H1 (cell line): ENCODE results near the gene NR3C2. TPM values are rescaled to one million over a fixed set of nuclear protein-coding genes. Genes with fewer than 3 reads are reported as not detected.

Source experiments
- CTCF ChIA-PET: fragments of 300-600 bp; sonication (Branson Sonifier 250); formaldehyde crosslinking; loops from one replicate; lab custom pipeline; 2021; ENCODE audit not compliant: partially characterized antibody; lab: Charles Lee
- POLR2A ChIA-PET: fragments of 300-600 bp; sonication (Branson Sonifier 250); formaldehyde crosslinking; loops from one replicate; lab custom pipeline; 2021; ENCODE audit warnings: inconsistent platforms; ENCODE audit not compliant: partially characterized antibody; lab: Charles Lee
- DNase-seq, 2 experiments: peaks; one replicate each; pipeline versions ENCODE4 v3.0.0 to v3.0.0-alpha.2; 2010 to 2022; ENCODE audit warnings: low spot score in 2 of 2, low read depth in 1 of 2, mixed read lengths in 1 of 2
- FAIRE-seq: peaks from 2 replicates; lab custom pipeline; 2011; peaks lifted over from hg19 to GRCh38; lab: Jason Lieb, UNC
- H2AFZ ChIP-seq: 2 replicates; pipeline ENCODE4 v1.8.1; 2012; ENCODE audit warnings: low read length, inconsistent platforms
- H2AK5ac ChIP-seq: 2 replicates; pipeline ENCODE4 v1.6.1; 2013; ENCODE audit warnings: low read depth, low read length
- H2BK120ac ChIP-seq: replicated peaks from 2 replicates; pipeline ENCODE3; 2013; ENCODE audit warnings: low read depth, low read length, inconsistent platforms
- H2BK12ac ChIP-seq: 2 replicates; pipeline ENCODE4 v1.6.1; 2013; ENCODE audit warnings: low read depth, low read length
- H2BK15ac ChIP-seq: 2 replicates; pipeline ENCODE4 v1.6.1; 2013; ENCODE audit warnings: low read length
- H2BK20ac ChIP-seq: 2 replicates; pipeline ENCODE4 v1.6.1; 2013; ENCODE audit warnings: low read length
- H2BK5ac ChIP-seq: 2 replicates; pipeline ENCODE4 v1.6.1; 2013; ENCODE audit warnings: low read depth, low read length
- H3K14ac ChIP-seq: 2 replicates; pipeline ENCODE4 v1.6.1; 2013; ENCODE audit warnings: inconsistent platforms; ENCODE audit not compliant: insufficient read length
- H3K18ac ChIP-seq: 2 replicates; pipeline ENCODE4 v1.6.1; 2013; ENCODE audit warnings: low read length; ENCODE audit errors: extremely low read depth
- H3K23ac ChIP-seq: 2 replicates; pipeline ENCODE4 v1.6.1; 2013; ENCODE audit warnings: inconsistent platforms; ENCODE audit not compliant: insufficient read length
- H3K23me2 ChIP-seq: 2 replicates; pipeline ENCODE4 v1.6.1; 2013; ENCODE audit warnings: low read depth, low read length
- H3K27ac ChIP-seq: 2 replicates; pipeline ENCODE4 v1.6.1; 2011; ENCODE audit warnings: low read depth, low read length, inconsistent platforms
- H3K27me3 ChIP-seq, 4 experiments: replicated peaks in 1 of 4; 1 replicate in 1 of 4; 2 replicates in 3 of 4; pipeline versions ENCODE4 v1.6.1 to v1.8.1; 2011 to 2013; ENCODE audit warnings: low read length in 3 of 4, mild to moderate bottlenecking in 3 of 4, inconsistent platforms in 2 of 4, mixed read lengths in 2 of 4, moderate library complexity in 1 of 4; ENCODE audit not compliant: control insufficient read depth in 3 of 4, insufficient read depth in 3 of 4; ENCODE audit errors: extremely low read depth in 1 of 4
- H3K36me3 ChIP-seq, 4 experiments: 2 replicates each; pipeline versions ENCODE4 v1.6.1 to v1.8.1; 2011 to 2013; ENCODE audit warnings: mild to moderate bottlenecking in 4 of 4, low read length in 3 of 4, moderate library complexity in 2 of 4, control low read depth in 1 of 4, inconsistent platforms in 1 of 4; ENCODE audit not compliant: insufficient read depth in 4 of 4, control insufficient read depth in 2 of 4
- H3K4ac ChIP-seq: replicated peaks from 2 replicates; pipeline ENCODE3; 2013; ENCODE audit warnings: low read length, low read depth, mixed read lengths, inconsistent platforms; ENCODE audit not compliant: insufficient read length
- H3K4me1 ChIP-seq, 4 experiments: replicated peaks in 1 of 4; 1 replicate in 1 of 4; 2 replicates in 3 of 4; pipeline versions ENCODE4 v1.6.1 to v1.8.1; 2011 to 2013; ENCODE audit warnings: low read length in 3 of 4, inconsistent platforms in 2 of 4, mixed read lengths in 1 of 4; ENCODE audit not compliant: insufficient read depth in 4 of 4, control insufficient read depth in 3 of 4
- H3K4me2 ChIP-seq, 2 experiments: 2 replicates each; pipeline versions ENCODE4 v1.6.1 to v1.8.1; 2011 to 2013; ENCODE audit warnings: low read depth in 2 of 2, low read length in 2 of 2, control low read depth in 1 of 2, inconsistent platforms in 1 of 2, mild to moderate bottlenecking in 1 of 2; ENCODE audit not compliant: insufficient read depth in 1 of 2
- H3K4me3 ChIP-seq, 4 experiments: fragments of 200-600, 300-600 bp in 1 of 4; sonication (generic), shearing (Covaris generic), sonication (Bioruptor Twin) in 1 of 4; 2 replicates each; pipeline versions ENCODE4 v1.5.1 to v1.8.1; 2011 to 2016; ENCODE audit warnings: low read length in 4 of 4, low read depth in 3 of 4, control low read depth in 2 of 4, inconsistent platforms in 2 of 4, mild to moderate bottlenecking in 2 of 4, mixed read lengths in 1 of 4, moderate library complexity in 1 of 4; ENCODE audit not compliant: insufficient read depth in 2 of 4; ENCODE audit errors: extremely low read depth in 1 of 4
- H3K56ac ChIP-seq: replicated peaks from 2 replicates; pipeline ENCODE3; 2013; ENCODE audit warnings: low read depth, mild to moderate bottlenecking, mixed read lengths, low read length, inconsistent platforms; ENCODE audit not compliant: insufficient read length
- H3K79me1 ChIP-seq: 2 replicates; pipeline ENCODE4 v1.6.1; 2013; ENCODE audit warnings: low read depth, low read length, control low read depth
- H3K79me2 ChIP-seq, 2 experiments: 2 replicates each; pipeline versions ENCODE4 v1.6.1 to v1.8.1; 2012 to 2013; ENCODE audit warnings: low read length in 2 of 2, mild to moderate bottlenecking in 2 of 2, inconsistent platforms in 1 of 2; ENCODE audit not compliant: insufficient read depth in 2 of 2, control insufficient read depth in 1 of 2
- H3K9ac ChIP-seq, 4 experiments: replicated peaks in 1 of 4; 1 replicate in 1 of 4; 2 replicates in 3 of 4; pipeline versions ENCODE4 v1.6.1 to v1.8.1; 2011 to 2013; ENCODE audit warnings: low read depth in 3 of 4, low read length in 3 of 4, control low read depth in 2 of 4, mild to moderate bottlenecking in 2 of 4, moderate library complexity in 2 of 4, inconsistent platforms in 1 of 4; ENCODE audit errors: extremely low read depth in 1 of 4
- H3K9me3 ChIP-seq, 2 experiments: 2 replicates each; pipeline versions ENCODE4 v1.6.1 to v1.8.1; 2012 to 2013; ENCODE audit warnings: mild to moderate bottlenecking in 2 of 2, moderate library complexity in 2 of 2, control low read depth in 1 of 2, inconsistent platforms in 1 of 2, low read depth in 1 of 2, low read length in 1 of 2, mixed read lengths in 1 of 2; ENCODE audit not compliant: insufficient read depth in 2 of 2
- H4K20me1 ChIP-seq, 2 experiments: replicated peaks in 1 of 2; 2 replicates each; pipeline versions ENCODE3 to v1.8.1; 2011 to 2013; ENCODE audit warnings: inconsistent platforms in 2 of 2, low read length in 2 of 2, mild to moderate bottlenecking in 1 of 2; ENCODE audit not compliant: insufficient read depth in 2 of 2, control insufficient read depth in 1 of 2
- H4K5ac ChIP-seq: 2 replicates; pipeline ENCODE4 v1.6.1; 2013; ENCODE audit warnings: low read length, low read depth, mixed read lengths, inconsistent platforms; ENCODE audit not compliant: insufficient read length
- H4K8ac ChIP-seq: 2 replicates; pipeline ENCODE4 v1.8.0; 2013; ENCODE audit warnings: mild to moderate bottlenecking, moderate library complexity, low read length, inconsistent platforms; ENCODE audit not compliant: insufficient read depth; ENCODE audit errors: extremely low read depth
- H4K91ac ChIP-seq: replicated peaks from 2 replicates; pipeline ENCODE3; 2013; ENCODE audit warnings: low read length, mixed read lengths, inconsistent platforms; ENCODE audit not compliant: insufficient read length
- ASH2L ChIP-seq: fragments of 200-600, 300-600 bp; sonication (generic); IDR thresholded peaks from one replicate; pipeline ENCODE4 v1.7.1; 2017; ENCODE audit warnings: low read length
- CBX8 ChIP-seq: fragments of 300-800, 300-1000 bp; sonication (generic); IDR thresholded peaks from 2 replicates; pipeline ENCODE4 v1.7.1; 2016; ENCODE audit warnings: low read depth, low read length, borderline replicate concordance
- CTCF ChIP-seq, 3 experiments: IDR thresholded peaks; 1 replicate in 2 of 3; 2 replicates in 1 of 3; pipeline versions ENCODE4 v1.5.1 to v1.6.1; 2011; ENCODE audit warnings: low read length in 3 of 3, mild to moderate bottlenecking in 3 of 3, inconsistent platforms in 2 of 3, low read depth in 1 of 3, moderate library complexity in 1 of 3; ENCODE audit not compliant: insufficient read depth in 1 of 3; ENCODE audit errors: control extremely low read depth in 1 of 3
- HDAC6 ChIP-seq: IDR thresholded peaks from one replicate; pipeline ENCODE4 v1.7.1; 2012; ENCODE audit warnings: low read depth, mild to moderate bottlenecking, inconsistent platforms, low read length, moderate library complexity
- JUND ChIP-seq: IDR thresholded peaks from 2 replicates; pipeline ENCODE4 v1.6.1; 2011; ENCODE audit warnings: mild to moderate bottlenecking, improper control_type of control experiment, low read length
- NRF1 ChIP-seq: IDR thresholded peaks from 2 replicates; pipeline ENCODE4 v1.6.1; 2011; ENCODE audit warnings: mild to moderate bottlenecking, low read depth, low read length, improper control_type of control experiment
- PHF8 ChIP-seq: fragments of 200-600 bp; sonication (generic); conservative IDR thresholded peaks from 2 replicates; pipeline ENCODE4 v1.7.1; 2012; ENCODE audit warnings: low read depth, mild to moderate bottlenecking, inconsistent platforms, low read length, moderate library complexity
- POLR2A ChIP-seq, 2 experiments: IDR thresholded peaks; 1 replicate in 1 of 2; 2 replicates in 1 of 2; pipeline ENCODE4 v1.6.1; 2011; ENCODE audit warnings: low read depth in 2 of 2, low read length in 2 of 2, mild to moderate bottlenecking in 2 of 2; ENCODE audit errors: control extremely low read depth in 1 of 2
- POLR2AphosphoS5 ChIP-seq: IDR thresholded peaks from 2 replicates; pipeline ENCODE4 v1.6.1; 2011; ENCODE audit warnings: low read depth, low read length
- SIN3A ChIP-seq, 2 experiments: IDR thresholded peaks in 1 of 2; conservative IDR thresholded peaks in 1 of 2; 2 replicates each; pipeline ENCODE4 v1.6.1; 2011 to 2012; ENCODE audit warnings: low read length in 2 of 2, improper control_type of control experiment in 1 of 2, low read depth in 1 of 2, mild to moderate bottlenecking in 1 of 2
- SUZ12 ChIP-seq: fragments of 200-600 bp; sonication (generic); IDR thresholded peaks from 2 replicates; pipeline ENCODE4 v1.6.1; 2012; ENCODE audit warnings: mild to moderate bottlenecking, inconsistent platforms, low read length, moderate library complexity, mixed read lengths
- WGBS, 2 experiments: shearing (Covaris generic) in 1 of 2; methylation state at CpG; one replicate each; pipeline versions ENCODE4 v1.1.6 to v1.1.7; 2013 to 2015; ENCODE audit warnings: low lambda C conversion rate in 2 of 2, mixed read lengths in 2 of 2, inconsistent platforms in 1 of 2, low coverage in 1 of 2, missing lambda C conversion rate in 1 of 2; ENCODE audit not compliant: insufficient replicate concordance in 2 of 2, insufficient coverage in 1 of 2, insufficient read length in 1 of 2; ENCODE audit errors: extremely low coverage in 1 of 2, missing lambda C conversion rate in 1 of 2; 5-methylcytosine and 5-hydroxymethylcytosine counted together
- polyA plus RNA-seq, 7 experiments: library from polyadenylated mRNA; depleted of rRNA in 3 of 7; stranded (reverse) in 5 of 7; unstranded in 2 of 7; fragments of >200 nt in 5 of 7; fragments of 200-250 nt in 2 of 7; gene quantifications; 1 replicate in 5 of 7; 2 replicates in 1 of 7; 4 replicates in 1 of 7; pipeline versions ENCODE4 v1.2.1 to v1.2.3, GENCODE V29; 2011 to 2013; ENCODE audit warnings: missing spikeins in 2 of 7, mixed read lengths in 2 of 7
- total RNA-seq: library from RNA; stranded (reverse); fragmentation: NEBNext Ultra II Directional; extraction: Animal tissue kit (Norgen Biotek cat#: 25700); gene quantifications from 2 replicates; pipeline ENCODE4 v1.2.1, GENCODE V29; 2021

Gene NR3C2
- total and polyA plus RNA-seq, 2 of the 8 experiments (the other 6 are each of a cell fraction or from before 2014, with no cell fraction given), result 0.80 to 3.9 TPM

DNA sequence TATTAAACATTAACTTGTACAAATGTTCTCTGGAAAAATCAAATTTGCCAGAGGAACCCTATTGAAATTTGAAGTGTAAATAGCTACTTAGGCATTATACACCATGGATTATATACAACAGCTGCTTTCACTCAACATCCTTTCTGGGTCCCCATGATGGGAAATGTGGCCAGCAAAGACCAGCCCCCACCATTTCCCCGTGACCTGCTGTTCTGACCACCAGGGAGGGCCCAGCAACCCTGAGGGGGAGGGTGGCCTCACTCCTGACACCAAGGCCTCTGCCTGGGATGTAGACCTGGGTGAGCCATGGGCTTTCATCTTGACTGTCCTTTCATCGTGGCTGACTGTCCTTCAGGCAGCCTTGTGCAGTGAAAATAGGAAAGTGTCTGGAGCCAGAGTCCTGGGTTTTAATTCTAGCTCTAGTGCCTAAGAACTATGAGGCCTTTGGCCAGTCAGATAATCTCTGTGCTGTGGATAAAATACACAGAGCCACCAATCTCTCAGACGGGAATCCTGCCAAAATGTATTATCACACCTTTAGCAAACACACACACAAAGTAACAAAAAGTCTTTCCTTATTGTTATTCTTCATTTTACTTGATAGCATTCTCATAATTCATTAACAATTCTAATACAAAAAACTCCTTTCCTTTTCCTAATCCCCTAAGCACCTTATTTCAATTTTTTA lies 45.1 kb downstream of the NR3C2 start:
- ChIA-PET CTCF (interaction anchor here (0.6 to 1.2 kb wide), 2 partner anchors 10 to 383 kb away, joined by 3 read pairs; no protein-coding TSS in a partner anchor), POLR2A (no interaction called here)
- Histone ChIP-seq H3K4me1 (no peaks in the 10 kb centered on the region), H3K23ac (no peak overlapping the region), H3K79me2 (no peaks in the 10 kb centered on the region), H3K27ac (no peak overlapping the region), H3K4me2 (no peak overlapping the region), H2BK15ac (no peak overlapping the region), H2AK5ac (no peak overlapping the region), H2AFZ (no peak overlapping the region), H3K9ac (no peak overlapping the region), H2BK120ac (no peak overlapping the region), H3K23me2 (no peaks in the 10 kb centered on the region), H3K4me3 (no peak overlapping the region), H3K9me3 (no peaks in the 10 kb centered on the region), H3K27me3 (no peaks in the 10 kb centered on the region), H3K36me3 (no peaks in the 10 kb centered on the region), H4K5ac (no peak overlapping the region), H3K14ac (no peak overlapping the region), H2BK12ac (no peak overlapping the region), H3K56ac (no peak overlapping the region), H3K79me1 (no peaks in the 10 kb centered on the region), H4K20me1 (no peaks in the 10 kb centered on the region), H2BK5ac (no peak overlapping the region), H4K8ac (no peak overlapping the region), H3K18ac (no peak overlapping the region), H2BK20ac (no peak overlapping the region), H3K4ac (no peak overlapping the region), H4K91ac (no peak overlapping the region)
- FAIRE-seq, result no peak
- 97% methylated on average over 3 of the region's 3 CpGs; no CpG with 5 or more reads in 1 of the 2 experiments for WGBS, 2 experiments
- DNase-seq, result no peak
- no peak for TF ChIP-seq NRF1
- TF ChIP-seq POLR2AphosphoS5, result no peak
- TF ChIP-seq JUND, result no peak
- no peak for TF ChIP-seq HDAC6
- no peak for TF ChIP-seq ASH2L
- TF ChIP-seq SUZ12, result no peak
- no peak for TF ChIP-seq PHF8
- no peak for TF ChIP-seq CTCF (IDR thresholded peaks at IDR 0.05; ENCODE audit: control extremely low read depth in 1 of 3, insufficient read depth in 1 of 3, low read depth in 1 of 3, low read length in 3 of 3)
- no peak for TF ChIP-seq POLR2A (IDR thresholded peaks at IDR 0.05; ENCODE audit: control extremely low read depth in 1 of 2, low read depth in 2 of 2, low read length in 2 of 2)
- TF ChIP-seq CBX8, result no peak
- no peak for TF ChIP-seq SIN3A (conservative IDR thresholded peaks at IDR 0.05 in 1 of 2, IDR thresholded peaks at IDR 0.05 in 1 of 2; ENCODE audit: low read depth in 1 of 2, low read length in 2 of 2)
